Astrocyte (in vitro differentiated cells and primary cell): Measurements from ENCODE around the gene CDK6. TPM values are rescaled to one million over a fixed set of nuclear protein-coding genes. Genes with fewer than 3 reads are reported as not detected.

Experiments
- DNase-seq: peaks from one replicate; pipeline ENCODE4 v3.0.0-alpha.2; 2010; ENCODE audit warnings: low read depth
- FAIRE-seq: peaks from 2 replicates; lab custom pipeline; 2011; peaks lifted over from hg19 to GRCh38; lab: Jason Lieb, UNC
- H2AFZ ChIP-seq: 2 replicates; pipeline ENCODE4 v1.6.0; 2012; ENCODE audit warnings: low read depth, low read length, inconsistent platforms
- H3K27ac ChIP-seq: 2 replicates; pipeline ENCODE4 v1.5.1; 2011; ENCODE audit warnings: low read depth, low read length, inconsistent platforms
- H3K27me3 ChIP-seq: 2 replicates; pipeline ENCODE4 v1.6.0; 2011; ENCODE audit warnings: low read length, inconsistent platforms; ENCODE audit not compliant: insufficient read depth
- H3K36me3 ChIP-seq: 2 replicates; pipeline ENCODE4 v1.5.1; 2011; ENCODE audit warnings: low read length, inconsistent platforms; ENCODE audit not compliant: insufficient read depth
- H3K4me1 ChIP-seq: 2 replicates; pipeline ENCODE4 v1.5.1; 2011; ENCODE audit warnings: low read length, inconsistent platforms; ENCODE audit not compliant: insufficient read depth
- H3K4me2 ChIP-seq: 2 replicates; pipeline ENCODE4 v1.6.0; 2012; ENCODE audit warnings: low read length, inconsistent platforms
- H3K4me3 ChIP-seq: 2 replicates; pipeline ENCODE4 v1.5.1; 2011; ENCODE audit warnings: low read depth, mild to moderate bottlenecking, low read length, inconsistent platforms; ENCODE audit not compliant: insufficient read depth
- H3K79me2 ChIP-seq: 2 replicates; pipeline ENCODE4 v1.6.0; 2012; ENCODE audit warnings: mild to moderate bottlenecking, low read length, inconsistent platforms; ENCODE audit not compliant: insufficient read depth
- H3K9ac ChIP-seq: 2 replicates; pipeline ENCODE4 v1.6.0; 2012; ENCODE audit warnings: mild to moderate bottlenecking, low read length, inconsistent platforms
- H3K9me3 ChIP-seq: 2 replicates; pipeline ENCODE4 v1.5.1; 2012; ENCODE audit warnings: low read depth, mild to moderate bottlenecking, low read length, inconsistent platforms; ENCODE audit not compliant: insufficient read depth
- H4K20me1 ChIP-seq: 2 replicates; pipeline ENCODE4 v1.6.0; 2012; ENCODE audit warnings: low read length, inconsistent platforms; ENCODE audit not compliant: insufficient read depth
- H3K27ac Mint-ChIP-seq: one replicate; pipeline ENCODE4 v1.8.0; 2021; ENCODE audit warnings: mild to moderate bottlenecking, mixed read lengths; ENCODE audit not compliant: unreplicated experiment
- H3K27me3 Mint-ChIP-seq: one replicate; pipeline ENCODE4 v1.8.0; 2021; ENCODE audit warnings: low read depth, mixed read lengths; ENCODE audit not compliant: unreplicated experiment
- H3K36me3 Mint-ChIP-seq: one replicate; pipeline ENCODE4 v1.8.0; 2021; ENCODE audit warnings: low read depth, mixed read lengths; ENCODE audit not compliant: unreplicated experiment
- H3K4me1 Mint-ChIP-seq: one replicate; pipeline ENCODE4 v1.8.0; 2021; ENCODE audit warnings: low read depth, mixed read lengths; ENCODE audit not compliant: unreplicated experiment
- H3K4me3 Mint-ChIP-seq: one replicate; pipeline ENCODE4 v1.8.0; 2021; ENCODE audit warnings: mild to moderate bottlenecking, moderate library complexity, mixed read lengths; ENCODE audit not compliant: unreplicated experiment
- H3K9me3 Mint-ChIP-seq: one replicate; pipeline ENCODE4 v1.8.0; 2021; ENCODE audit warnings: mild to moderate bottlenecking, mixed read lengths; ENCODE audit not compliant: unreplicated experiment
- CTCF ChIP-seq: IDR thresholded peaks from 2 replicates; pipeline ENCODE4 v1.5.1; 2011; ENCODE audit warnings: low read depth, mild to moderate bottlenecking, inconsistent platforms, low read length, moderate library complexity; ENCODE audit not compliant: insufficient read depth
- EZH2 ChIP-seq: IDR thresholded peaks from 2 replicates; pipeline ENCODE4 v1.6.1; 2012; ENCODE audit warnings: mild to moderate bottlenecking, low read length, inconsistent platforms; ENCODE audit not compliant: insufficient read depth
- total RNA-seq: library from RNA; stranded (reverse); gene quantifications from 2 replicates; pipeline ENCODE4 v1.2.1, GENCODE V29; 2021

Gene CDK6
- total RNA-seq, 1 donor from 2014 or later: 160 TPM

GRCh38 chr7:92823042-92823441 lies 13.3 kb downstream of the CDK6 start:
- Mint-ChIP-seq H3K4me1 (peaks cover 29% of the 10 kb centered on the region), H3K4me3 (no peak overlapping the region), H3K27ac (no peak overlapping the region), H3K27me3 (no peaks in the 10 kb centered on the region), H3K9me3 (no peaks in the 10 kb centered on the region), H3K36me3 (peaks cover 2% of the 10 kb centered on the region)
- Histone ChIP-seq H2AFZ (no peak overlapping the region), H3K79me2 (peaks cover 100% of the 10 kb centered on the region), H3K36me3 (no peaks in the 10 kb centered on the region), H3K9me3 (no peaks in the 10 kb centered on the region), H3K4me3 (no peak overlapping the region), H3K4me1 (no peaks in the 10 kb centered on the region), H3K4me2 (no peak overlapping the region), H3K27ac (no peak overlapping the region), H4K20me1 (peaks cover 75% of the 10 kb centered on the region), H3K9ac (no peak overlapping the region), H3K27me3 (no peaks in the 10 kb centered on the region)
- DNase-seq: no peak
- no peak for FAIRE-seq
- TF ChIP-seq EZH2 (no peak), CTCF (no peak)

GRCh38 chr7:92820191-92820590 lies 16.2 kb downstream of the CDK6 start:
- no peak overlapping the region for H3K4me2 ChIP-seq
- Mint-ChIP-seq H3K4me1 (peaks cover 16% of the 10 kb centered on the region), H3K27ac (no peak overlapping the region), H3K4me3 (no peak overlapping the region), H3K27me3 (no peaks in the 10 kb centered on the region), H3K9me3 (peaks cover 3% of the 10 kb centered on the region), H3K36me3 (peaks cover 11% of the 10 kb centered on the region)
- H3K9ac ChIP-seq: no peak overlapping the region
- H3K36me3 ChIP-seq: no peaks in the 10 kb centered on the region
- H3K4me3 ChIP-seq: no peak overlapping the region
- H3K9me3 ChIP-seq: no peaks in the 10 kb centered on the region
- H3K79me2 ChIP-seq: peaks cover 100% of the 10 kb centered on the region
- DNase-seq (no peak), FAIRE-seq (no peak)
- no peaks in the 10 kb centered on the region for H3K4me1 ChIP-seq
- H3K27me3 ChIP-seq: no peaks in the 10 kb centered on the region
- TF ChIP-seq CTCF (no peak), EZH2 (no peak)
- H2AFZ ChIP-seq: no peak overlapping the region
- no peak overlapping the region for H3K27ac ChIP-seq
- H4K20me1 ChIP-seq: peaks cover 76% of the 10 kb centered on the region

GRCh38 chr7:92817398-92817797 lies 19.0 kb downstream of the CDK6 start:
- Histone ChIP-seq H3K4me2 (no peak overlapping the region), H4K20me1 (peaks cover 73% of the 10 kb centered on the region), H3K27me3 (no peaks in the 10 kb centered on the region), H3K79me2 (peaks cover 100% of the 10 kb centered on the region), H3K36me3 (no peaks in the 10 kb centered on the region), H3K27ac (no peak overlapping the region), H2AFZ (no peak overlapping the region), H3K9me3 (no peaks in the 10 kb centered on the region), H3K9ac (no peak overlapping the region), H3K4me1 (peaks cover 7% of the 10 kb centered on the region), H3K4me3 (no peak overlapping the region)
- no peak for FAIRE-seq
- Mint-ChIP-seq H3K9me3 (peaks cover 3% of the 10 kb centered on the region), H3K36me3 (peaks cover 13% of the 10 kb centered on the region), H3K4me3 (peak overlapping the region; percentile 61), H3K4me1 (peaks cover 26% of the 10 kb centered on the region), H3K27ac (no peak overlapping the region), H3K27me3 (no peaks in the 10 kb centered on the region)
- no peak for DNase-seq
- TF ChIP-seq CTCF (no peak), EZH2 (no peak)
